CD4-positive, alpha-beta memory T cell (primary cell): ENCODE data around the gene EPHB4. TPM values are rescaled to one million over a fixed set of nuclear protein-coding genes. Genes with fewer than 3 reads are reported as not detected.
"Not testable (repeated sequence)": the region's sequence is repeated elsewhere in the genome, so short reads cannot be mapped to it uniquely, and the experiment has no call there.

Experiments used
- CTCF ChIA-PET: fragments of 350-600 bp; sonication (Branson Sonifier 250); formaldehyde crosslinking; loops from one replicate; lab custom pipeline; 2021; ENCODE audit warnings: inconsistent platforms; ENCODE audit not compliant: partially characterized antibody; lab: Charles Lee
- POLR2A ChIA-PET: fragments of 350-600 bp; sonication (Branson Sonifier 250); formaldehyde crosslinking; loops from one replicate; lab custom pipeline; 2021; ENCODE audit not compliant: partially characterized antibody; lab: Charles Lee
- DNase-seq, 5 donors: peaks; one replicate each; pipeline versions ENCODE4 v3.0.0 to v3.0.0-alpha.2; 2020 to 2022; ENCODE audit warnings: mixed read lengths in 1 of 5
- H3K27ac ChIP-seq: one replicate; pipeline ENCODE4 v1.7.0; 2013; ENCODE audit warnings: low read depth, low read length
- H3K27me3 ChIP-seq: 2 replicates; pipeline ENCODE4 v1.7.0; 2013; ENCODE audit warnings: mild to moderate bottlenecking, low read length, moderate library complexity; ENCODE audit not compliant: insufficient read depth
- H3K36me3 ChIP-seq: 2 replicates; pipeline ENCODE4 v1.7.0; 2013; ENCODE audit warnings: mild to moderate bottlenecking, low read length, moderate library complexity; ENCODE audit not compliant: insufficient read depth
- H3K4me1 ChIP-seq: 2 replicates; pipeline ENCODE4 v1.7.0; 2013; ENCODE audit warnings: mild to moderate bottlenecking, low read length, moderate library complexity; ENCODE audit not compliant: insufficient read depth
- H3K4me3 ChIP-seq, 2 donors: one replicate each; pipeline ENCODE4 v1.7.0; 2013; ENCODE audit warnings: low read length in 2 of 2, mild to moderate bottlenecking in 1 of 2
- H3K9me3 ChIP-seq, 2 donors: one replicate each; pipeline ENCODE4 v1.7.0; 2013; ENCODE audit warnings: low read length in 2 of 2, control low read depth in 1 of 2; ENCODE audit not compliant: control insufficient read depth in 1 of 2
- H3K27ac Mint-ChIP-seq, 7 donors: one replicate each; pipeline ENCODE4 v1.8.0; 2020 to 2021; ENCODE audit warnings: mixed read lengths in 7 of 7, mild to moderate bottlenecking in 6 of 7, inconsistent platforms in 3 of 7, moderate library complexity in 3 of 7
- H3K27me3 Mint-ChIP-seq, 2 donors: one replicate each; pipeline ENCODE4 v1.8.0; 2020 to 2021; ENCODE audit warnings: mixed read lengths in 2 of 2
- H3K36me3 Mint-ChIP-seq, 2 donors: one replicate each; pipeline ENCODE4 v1.8.0; 2020 to 2021; ENCODE audit warnings: mixed read lengths in 2 of 2, inconsistent platforms in 1 of 2, mild to moderate bottlenecking in 1 of 2
- H3K4me1 Mint-ChIP-seq, 4 donors: one replicate each; pipeline ENCODE4 v1.8.0; 2020 to 2021; ENCODE audit warnings: mixed read lengths in 4 of 4, mild to moderate bottlenecking in 1 of 4
- H3K4me3 Mint-ChIP-seq, 8 donors: one replicate each; pipeline ENCODE4 v1.8.0; 2020 to 2021; ENCODE audit warnings: mixed read lengths in 8 of 8, mild to moderate bottlenecking in 7 of 8, moderate library complexity in 6 of 8, inconsistent platforms in 3 of 8
- H3K9me3 Mint-ChIP-seq, 8 donors: one replicate each; pipeline ENCODE4 v1.8.0; 2020 to 2021; ENCODE audit warnings: mixed read lengths in 8 of 8, mild to moderate bottlenecking in 5 of 8, inconsistent platforms in 3 of 8, moderate library complexity in 1 of 8
- intact Hi-C: fragments of 100-400 bp; cut with micrococcal nuclease; formaldehyde crosslinking; loops from one replicate; pipeline ENCODE4 v1.15.1; 2023
- polyA plus RNA-seq, 2 donors: library from polyadenylated mRNA; unstranded; fragments of 300-500 nt; fragmentation: Illumina TruSeq; gene quantifications; one replicate each; pipeline ENCODE4 v1.2.3, GENCODE V29; 2021
- total RNA-seq, 2 experiments: library from RNA; stranded (reverse); gene quantifications; one replicate each; pipeline ENCODE4 v1.2.3, GENCODE V29; 2021

Gene EPHB4
- total and polyA plus RNA-seq, 4 experiments from 2014 or later = 0.08 to 5.2 (median 3.3) TPM; not detected in 1

- CTCF ChIA-PET = interaction anchor here (0.9 kb wide), 1 partner anchor 13 kb away, joined by 3 read pairs; no protein-coding TSS in a partner anchor
Observed at GRCh38 chr7:100811480-100811879, 15.8 kb downstream of the EPHB4 start.

GRCh38 chr7:100808354-100808875 lies 18.9 kb downstream of the EPHB4 start:
- no peak overlapping the region for H3K4me3 Mint-ChIP-seq
- Histone ChIP-seq H3K36me3 (no peaks in the 10 kb centered on the region), H3K27me3 (no peaks in the 10 kb centered on the region), H3K27ac (no peak overlapping the region), H3K9me3 (no peaks in the 10 kb centered on the region), H3K4me3 (no peak overlapping the region), H3K4me1 (no peaks in the 10 kb centered on the region)
- H3K4me1 Mint-ChIP-seq = peaks cover 0 to 3% (median 1%) of the 10 kb centered on the region in 4 donors
- CTCF ChIA-PET = no interaction called here
- no peak for DNase-seq
- POLR2A ChIA-PET = no interaction called here
- H3K9me3 Mint-ChIP-seq = no peaks in the 10 kb centered on the region
- H3K36me3 Mint-ChIP-seq = no peaks in the 10 kb centered on the region
- intact Hi-C loops = no loop called here
- H3K27me3 Mint-ChIP-seq = no peaks in the 10 kb centered on the region
- no peak overlapping the region for H3K27ac Mint-ChIP-seq

More at GRCh38 chr7:100811480-100811879, 15.8 kb downstream of the EPHB4 start:
- no peak for DNase-seq
- POLR2A ChIA-PET = interaction anchor here (0.6 kb wide), 1 partner anchor 15 kb away, joined by 3 read pairs; no protein-coding TSS in a partner anchor
- Histone ChIP-seq H3K4me1 (no peaks in the 10 kb centered on the region), H3K9me3 (no peaks in the 10 kb centered on the region), H3K4me3 (no peak overlapping the region), H3K27me3 (no peaks in the 10 kb centered on the region), H3K36me3 (no peaks in the 10 kb centered on the region), H3K27ac (no peak overlapping the region)
- intact Hi-C loops = no loop called here
- H3K9me3 Mint-ChIP-seq = no peaks in the 10 kb centered on the region
- H3K27ac Mint-ChIP-seq = no peak overlapping the region
- H3K4me3 Mint-ChIP-seq = no peak overlapping the region
- H3K4me1 Mint-ChIP-seq = peaks cover 0 to 3% (median 0%) of the 10 kb centered on the region in 4 donors
- no peaks in the 10 kb centered on the region for H3K36me3 Mint-ChIP-seq
- no peaks in the 10 kb centered on the region for H3K27me3 Mint-ChIP-seq

- intact Hi-C loops, H3K36me3 ChIP-seq, H3K27ac Mint-ChIP-seq, H3K4me3 Mint-ChIP-seq, H3K27ac ChIP-seq, H3K27me3 Mint-ChIP-seq, DNase-seq, H3K4me1 Mint-ChIP-seq, H3K4me3 ChIP-seq, H3K36me3 Mint-ChIP-seq, H3K4me1 ChIP-seq, POLR2A ChIA-PET, H3K27me3 ChIP-seq, H3K9me3 Mint-ChIP-seq, H3K9me3 ChIP-seq: not testable (repeated sequence)
- CTCF ChIA-PET = interaction anchor here (1.2 kb wide), 1 partner anchor 45 kb away, joined by 4 read pairs; the partner anchor contains the start of gene SLC12A9
Observed at GRCh38 chr7:100806883-100807282, 20.4 kb downstream of the EPHB4 start.

DNA sequence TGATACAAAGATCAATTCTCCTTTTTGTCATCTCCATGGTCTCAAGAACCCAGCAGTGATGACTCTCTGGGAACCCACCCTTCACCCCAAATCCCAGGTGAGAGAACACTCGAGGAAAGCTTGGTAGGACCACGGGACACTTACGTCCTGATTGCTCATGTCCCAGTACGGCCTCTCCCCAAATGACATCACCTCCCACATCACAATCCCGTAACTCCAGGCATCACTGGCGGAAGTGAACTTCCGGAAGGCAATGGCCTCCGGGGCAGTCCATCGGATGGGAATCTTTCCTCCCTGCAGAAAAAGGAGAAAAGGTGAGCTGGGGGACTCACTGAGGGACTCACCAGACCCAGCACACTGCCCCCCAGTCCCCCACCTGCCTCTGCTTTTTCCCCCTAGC lies 21.0 kb downstream of the EPHB4 start:
- no peak for DNase-seq
- POLR2A ChIA-PET = no interaction called here
- Histone ChIP-seq H3K9me3 (no peaks in the 10 kb centered on the region), H3K27ac (no peak overlapping the region), H3K36me3 (no peaks in the 10 kb centered on the region), H3K4me3 (no peak overlapping the region), H3K4me1 (no peaks in the 10 kb centered on the region), H3K27me3 (no peaks in the 10 kb centered on the region)
- Mint-ChIP-seq H3K4me3 (no peak overlapping the region), H3K27me3 (no peaks in the 10 kb centered on the region), H3K27ac (no peak overlapping the region), H3K36me3 (no peaks in the 10 kb centered on the region), H3K4me1 (peaks cover 0 to 4% (median 0%) of the 10 kb centered on the region in 4 donors), H3K9me3 (no peaks in the 10 kb centered on the region)
- CTCF ChIA-PET = interaction anchor here (1.2 kb wide), 1 partner anchor 46 kb away, joined by 4 read pairs; the partner anchor contains the start of gene SLC12A9
- intact Hi-C loops = no loop called here

GRCh38 chr7:100804681-100805431 lies 22.5 kb downstream of the EPHB4 start:
- no peaks in the 10 kb centered on the region for H3K36me3 ChIP-seq
- H3K4me1 ChIP-seq = no peaks in the 10 kb centered on the region
- no peaks in the 10 kb centered on the region for H3K27me3 ChIP-seq
- H3K9me3 Mint-ChIP-seq = no peaks in the 10 kb centered on the region
- H3K9me3 ChIP-seq = no peaks in the 10 kb centered on the region
- no peaks in the 10 kb centered on the region for H3K36me3 Mint-ChIP-seq
- no peak overlapping the region for H3K27ac ChIP-seq
- intact Hi-C loops = no loop called here
- H3K4me3 ChIP-seq = no peak overlapping the region
- H3K27me3 Mint-ChIP-seq = peaks cover 5 to 6% of the 10 kb centered on the region in 2 donors
- no peak for DNase-seq
- POLR2A ChIA-PET = no interaction called here
- CTCF ChIA-PET = interaction anchor here (0.7 to 1.2 kb wide), 2 partner anchors 46 to 272 kb away, joined by 3 read pairs; no protein-coding TSS in a partner anchor
- peak overlapping the region in 1 of 7 donors; percentile 38 for H3K27ac Mint-ChIP-seq
- H3K4me3 Mint-ChIP-seq = no peak overlapping the region
- peaks cover 0 to 4% (median 0%) of the 10 kb centered on the region in 4 donors for H3K4me1 Mint-ChIP-seq

GRCh38 chr7:100803398-100804161 lies 23.7 kb downstream of the EPHB4 start:
- POLR2A ChIA-PET = no interaction called here
- intact Hi-C loops = no loop called here
- no peaks in the 10 kb centered on the region for H3K4me1 ChIP-seq
- no peaks in the 10 kb centered on the region for H3K36me3 ChIP-seq
- H3K4me1 Mint-ChIP-seq = peaks cover 0 to 8% (median 0%) of the 10 kb centered on the region in 4 donors
- H3K9me3 Mint-ChIP-seq = no peaks in the 10 kb centered on the region
- H3K27ac ChIP-seq = no peak overlapping the region
- no peak overlapping the region for H3K4me3 Mint-ChIP-seq
- H3K9me3 ChIP-seq = no peaks in the 10 kb centered on the region
- H3K4me3 ChIP-seq = no peak overlapping the region
- H3K27me3 ChIP-seq = no peaks in the 10 kb centered on the region
- CTCF ChIA-PET = interaction anchor here (0.7 to 1.2 kb wide), 3 partner anchors 8 to 1195 kb away, joined by 3 to 6 read pairs (median 3); partner anchors contain the start of gene POP7
- peak overlapping the region in 3 of 7 donors; percentile 17 to 42 (median 21) for H3K27ac Mint-ChIP-seq
- peaks cover 6 to 7% of the 10 kb centered on the region in 2 donors for H3K27me3 Mint-ChIP-seq
- peak in 1 of 5 donors; percentile 33 for DNase-seq
- H3K36me3 Mint-ChIP-seq = no peaks in the 10 kb centered on the region

GRCh38 chr7:100802951-100803350 lies 24.4 kb downstream of the EPHB4 start:
- no peaks in the 10 kb centered on the region for H3K4me1 ChIP-seq
- Mint-ChIP-seq H3K9me3 (no peaks in the 10 kb centered on the region), H3K4me3 (no peak overlapping the region), H3K4me1 (peaks cover 0 to 8% (median 0%) of the 10 kb centered on the region in 4 donors), H3K27me3 (peaks cover 6 to 7% of the 10 kb centered on the region in 2 donors), H3K36me3 (no peaks in the 10 kb centered on the region), H3K27ac (no peak overlapping the region)
- intact Hi-C loops = no loop called here
- POLR2A ChIA-PET = no interaction called here
- H3K9me3 ChIP-seq = no peaks in the 10 kb centered on the region
- H3K4me3 ChIP-seq = no peak overlapping the region
- H3K27ac ChIP-seq = no peak overlapping the region
- CTCF ChIA-PET = interaction anchor here (1.2 to 7.3 kb wide), 2 partner anchors 49 to 97 kb away, joined by 3 to 59 read pairs; partner anchors contain the start of genes POP7 and SLC12A9
- H3K27me3 ChIP-seq = no peaks in the 10 kb centered on the region
- no peaks in the 10 kb centered on the region for H3K36me3 ChIP-seq
- no peak for DNase-seq
